IMR-90 (cell line): ENCODE data around the gene VHLL.

Experiments
- BHLHE40 ChIP-seq: fragments of 150-350 bp; IDR thresholded peaks from 2 replicates; pipeline ENCODE4 v1.6.1; 2016; ENCODE audit warnings: mild to moderate bottlenecking, low read depth, low read length
- CEBPB ChIP-seq: IDR thresholded peaks from 2 replicates; pipeline ENCODE4 v1.6.1; 2012; ENCODE audit warnings: low read depth, low read length, improper control_type of control experiment
- NFE2L2 ChIP-seq: fragments of 150-350 bp; IDR thresholded peaks from 2 replicates; pipeline ENCODE4 v1.6.1; 2016; ENCODE audit warnings: low read depth, mild to moderate bottlenecking, low read length
- POLR2A ChIP-seq: IDR thresholded peaks from 2 replicates; pipeline ENCODE4 v1.6.1; 2012; ENCODE audit warnings: mild to moderate bottlenecking, low read depth, low read length
- RAD21 ChIP-seq: IDR thresholded peaks from 2 replicates; pipeline ENCODE4 v1.6.1; 2012; ENCODE audit warnings: low read length, improper control_type of control experiment
- RCOR1 ChIP-seq: IDR thresholded peaks from 2 replicates; pipeline ENCODE4 v1.6.1; 2012; ENCODE audit warnings: mild to moderate bottlenecking, low read length, improper control_type of control experiment; ENCODE audit not compliant: insufficient replicate concordance
- RFX5 ChIP-seq: IDR thresholded peaks from 2 replicates; pipeline ENCODE4 v1.8.0; 2012; ENCODE audit warnings: low read depth, mild to moderate bottlenecking, low read length, moderate library complexity
- SMC3 ChIP-seq: fragments of 150-350 bp; IDR thresholded peaks from 2 replicates; pipeline ENCODE4 v1.6.1; 2016; ENCODE audit warnings: low read depth, mild to moderate bottlenecking, antibody characterized with exemption, low read length, moderate library complexity
- USF2 ChIP-seq: fragments of 150-350 bp; IDR thresholded peaks from 2 replicates; pipeline ENCODE4 v1.6.1; 2017; ENCODE audit warnings: mild to moderate bottlenecking, antibody characterized with exemption, low read length, low read depth
- TF ChIP-seq, protein P1 (sequence below): conservative IDR thresholded peaks from 2 replicates; pipeline ENCODE4 v1.5.1; 2012; ENCODE audit warnings: mild to moderate bottlenecking, low read depth, low read length, improper control_type of control experiment

GRCh38 chr1:156282479-156283222, 16.5 kb downstream of the VHLL start, which contains the start of gene SMG5:
- TF ChIP-seq, protein P1, sequence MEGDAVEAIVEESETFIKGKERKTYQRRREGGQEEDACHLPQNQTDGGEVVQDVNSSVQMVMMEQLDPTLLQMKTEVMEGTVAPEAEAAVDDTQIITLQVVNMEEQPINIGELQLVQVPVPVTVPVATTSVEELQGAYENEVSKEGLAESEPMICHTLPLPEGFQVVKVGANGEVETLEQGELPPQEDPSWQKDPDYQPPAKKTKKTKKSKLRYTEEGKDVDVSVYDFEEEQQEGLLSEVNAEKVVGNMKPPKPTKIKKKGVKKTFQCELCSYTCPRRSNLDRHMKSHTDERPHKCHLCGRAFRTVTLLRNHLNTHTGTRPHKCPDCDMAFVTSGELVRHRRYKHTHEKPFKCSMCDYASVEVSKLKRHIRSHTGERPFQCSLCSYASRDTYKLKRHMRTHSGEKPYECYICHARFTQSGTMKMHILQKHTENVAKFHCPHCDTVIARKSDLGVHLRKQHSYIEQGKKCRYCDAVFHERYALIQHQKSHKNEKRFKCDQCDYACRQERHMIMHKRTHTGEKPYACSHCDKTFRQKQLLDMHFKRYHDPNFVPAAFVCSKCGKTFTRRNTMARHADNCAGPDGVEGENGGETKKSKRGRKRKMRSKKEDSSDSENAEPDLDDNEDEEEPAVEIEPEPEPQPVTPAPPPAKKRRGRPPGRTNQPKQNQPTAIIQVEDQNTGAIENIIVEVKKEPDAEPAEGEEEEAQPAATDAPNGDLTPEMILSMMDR: no peak
- TF ChIP-seq RAD21 (no peak), USF2 (no peak), POLR2A (peak; percentile 97), RFX5 (no peak), SMC3 (no peak), CEBPB (no peak), NFE2L2 (no peak), BHLHE40 (no peak), RCOR1 (no peak)
